GM21367 (cell line): ENCODE measurements around the gene AMN.
"Not testable (repeated sequence)": the region's sequence is repeated elsewhere in the genome, so short reads cannot be mapped to it uniquely, and the experiment has no call there.

Source experiments
- ATAC-seq: cut with Tn5 transposase; IDR thresholded peaks from one replicate; pipeline ENCODE4 v1.9.1; 2021; ENCODE audit not compliant: unreplicated experiment

AMN gene

DNA sequence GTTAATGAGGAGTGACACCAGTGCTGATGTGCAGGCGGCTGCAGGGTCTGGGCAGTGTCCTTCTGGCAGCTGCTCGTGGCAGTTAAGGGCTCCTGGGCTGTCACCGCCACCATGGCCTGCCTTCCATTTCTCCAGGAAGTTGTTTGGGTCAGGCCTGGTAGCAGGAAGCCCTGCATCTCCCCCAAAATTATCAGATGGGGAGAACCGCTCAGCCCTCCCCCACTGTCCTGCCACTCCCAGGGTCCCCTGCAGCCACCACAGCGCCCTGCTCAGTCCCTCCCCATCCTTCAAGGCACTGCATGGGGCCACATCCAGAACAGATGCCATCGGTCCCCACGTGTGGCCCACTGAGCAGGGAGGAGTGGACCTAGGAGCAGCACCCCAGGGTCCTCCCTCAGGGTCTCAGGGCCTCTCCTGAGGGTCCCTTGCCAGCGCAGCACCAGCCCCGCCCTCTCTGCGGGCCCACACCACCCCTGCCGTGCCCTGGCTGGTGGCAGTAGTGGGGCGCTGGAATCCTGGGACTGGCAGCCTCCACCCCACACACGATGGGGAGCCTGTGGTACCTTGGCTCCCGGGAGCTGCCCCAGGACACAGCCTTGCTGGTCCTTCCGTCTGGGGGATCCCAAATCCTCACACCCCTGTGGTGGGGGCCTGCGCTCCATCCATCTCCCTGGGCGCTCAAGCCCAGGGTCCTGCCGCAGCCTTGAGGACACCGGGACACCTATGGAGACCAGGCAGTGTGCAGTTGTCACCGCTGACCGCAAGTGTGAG, 10.3 kb upstream of the AMN start:
- no peak for ATAC-seq

DNA sequence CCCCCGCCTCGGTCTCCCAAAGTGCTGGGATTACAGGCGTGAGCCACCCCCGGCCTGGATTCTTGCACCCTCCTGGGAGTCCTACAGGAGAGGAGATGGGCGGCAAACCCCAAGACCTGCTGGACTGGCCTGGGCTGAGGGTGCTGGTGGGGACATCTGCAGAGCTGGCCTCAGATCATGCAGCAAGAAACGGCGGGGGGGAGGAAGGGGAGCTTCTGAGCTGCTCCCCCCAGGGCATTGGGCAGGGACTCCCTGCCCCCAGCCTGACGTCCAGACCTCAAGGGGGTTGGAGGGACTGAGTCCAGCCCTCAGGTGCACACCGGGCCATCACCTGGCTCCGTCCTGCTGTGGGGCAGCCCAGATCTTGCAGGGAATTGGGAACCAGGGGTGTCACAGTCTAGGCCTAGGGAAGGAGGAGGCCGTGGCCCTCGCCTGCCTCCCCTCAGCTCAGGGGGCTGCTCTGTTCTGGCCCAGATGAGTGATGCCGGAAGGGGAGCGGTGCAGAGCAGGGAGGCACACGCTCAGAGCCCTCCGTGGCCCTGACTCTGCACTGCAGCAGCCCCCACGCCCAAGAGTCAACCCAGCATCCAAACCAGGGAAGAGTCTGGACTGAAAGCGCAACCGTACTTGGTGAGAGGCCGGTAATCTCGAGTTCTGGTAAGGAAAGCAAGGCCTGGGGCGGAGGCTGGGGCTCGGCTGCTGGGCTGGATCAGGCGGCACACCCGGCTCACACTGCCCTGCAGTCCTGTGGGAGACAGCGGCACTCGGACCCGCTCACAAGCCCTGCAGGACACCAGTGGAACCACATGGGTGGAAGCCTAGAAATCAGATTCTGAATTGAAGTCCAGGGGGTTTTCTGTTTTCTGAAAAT, 8.9 kb upstream of the AMN start:
- ATAC-seq, result no peak

DNA sequence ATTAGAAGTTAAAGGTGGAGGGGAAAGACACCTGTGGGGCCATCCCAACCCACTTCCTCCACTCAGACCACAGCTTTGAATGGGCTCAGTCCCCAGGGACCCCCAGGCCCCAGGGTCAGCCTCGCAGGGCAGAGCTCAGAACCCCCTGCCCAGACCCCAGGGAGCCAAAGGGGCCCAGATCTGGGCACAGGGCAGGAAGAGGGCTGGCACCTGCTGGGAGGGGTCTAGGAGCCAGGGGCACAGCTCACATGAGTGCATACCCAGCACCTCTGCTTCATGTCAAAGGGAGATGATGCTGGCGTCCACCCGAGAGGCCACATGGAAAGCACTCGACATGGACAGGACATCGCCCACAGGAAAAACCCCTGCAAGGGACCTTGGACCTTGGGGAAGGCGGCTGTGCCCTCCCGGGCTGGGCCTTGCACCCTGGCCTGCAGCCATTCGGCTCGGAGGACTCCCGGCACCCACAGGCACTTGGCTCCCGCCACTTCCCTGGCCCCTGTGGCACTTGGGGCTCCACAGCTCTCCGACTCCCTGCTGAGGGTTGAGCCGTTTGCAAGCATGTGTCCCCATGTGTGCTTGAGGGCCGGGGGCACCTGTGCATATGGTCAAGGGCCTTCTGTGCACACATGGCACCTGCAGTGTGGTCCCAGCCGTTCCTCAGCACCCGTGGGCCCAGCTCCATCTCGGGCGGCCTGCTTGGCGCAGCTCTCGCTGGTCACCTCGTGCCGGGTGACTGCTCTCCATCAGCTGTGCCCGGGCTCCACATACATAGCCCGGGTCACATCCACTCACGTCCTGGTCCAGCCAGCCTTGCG, 7.8 kb upstream of the AMN start:
- ATAC-seq, result no peak

DNA sequence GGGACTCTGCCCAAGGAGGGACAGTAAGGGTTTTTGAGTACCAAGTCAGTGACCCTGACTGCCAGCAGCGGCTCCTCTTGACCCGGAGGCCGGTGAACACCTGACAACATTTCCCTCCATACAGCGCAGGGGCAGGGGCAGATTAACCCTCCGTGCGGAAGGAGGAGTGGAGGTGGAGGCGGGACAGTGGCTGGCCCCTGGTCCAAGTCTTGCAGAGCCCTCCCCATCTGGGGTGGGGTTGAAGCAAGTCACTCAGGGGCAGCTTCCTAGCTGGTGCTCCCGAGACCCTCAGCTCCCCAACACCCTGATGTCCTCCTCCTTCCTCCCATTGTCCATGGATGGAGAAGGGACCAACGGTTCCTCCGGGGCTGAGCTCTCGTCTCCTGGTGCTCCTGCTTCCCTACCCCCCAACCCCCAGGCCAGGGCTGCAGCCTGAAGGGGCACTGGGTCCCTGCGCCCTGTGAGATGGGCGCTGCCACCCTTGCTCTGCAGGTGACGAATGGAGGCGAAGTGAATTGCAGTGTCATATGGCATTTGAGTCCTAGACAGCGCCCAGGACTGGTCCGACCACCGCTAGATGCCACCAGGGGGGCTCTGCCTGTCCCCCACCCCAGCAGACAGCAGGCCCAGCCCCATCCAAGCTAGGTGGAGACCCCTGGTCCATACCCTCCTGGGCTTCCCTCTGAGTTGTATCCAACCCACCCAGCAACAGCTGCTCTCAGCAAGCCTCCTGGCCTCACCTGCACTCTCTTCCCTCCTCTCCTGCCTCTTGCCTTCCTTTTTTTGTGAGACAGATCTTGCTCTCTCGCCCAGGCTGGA, 7.0 kb upstream of the AMN start:
- ATAC-seq, result no peak

DNA sequence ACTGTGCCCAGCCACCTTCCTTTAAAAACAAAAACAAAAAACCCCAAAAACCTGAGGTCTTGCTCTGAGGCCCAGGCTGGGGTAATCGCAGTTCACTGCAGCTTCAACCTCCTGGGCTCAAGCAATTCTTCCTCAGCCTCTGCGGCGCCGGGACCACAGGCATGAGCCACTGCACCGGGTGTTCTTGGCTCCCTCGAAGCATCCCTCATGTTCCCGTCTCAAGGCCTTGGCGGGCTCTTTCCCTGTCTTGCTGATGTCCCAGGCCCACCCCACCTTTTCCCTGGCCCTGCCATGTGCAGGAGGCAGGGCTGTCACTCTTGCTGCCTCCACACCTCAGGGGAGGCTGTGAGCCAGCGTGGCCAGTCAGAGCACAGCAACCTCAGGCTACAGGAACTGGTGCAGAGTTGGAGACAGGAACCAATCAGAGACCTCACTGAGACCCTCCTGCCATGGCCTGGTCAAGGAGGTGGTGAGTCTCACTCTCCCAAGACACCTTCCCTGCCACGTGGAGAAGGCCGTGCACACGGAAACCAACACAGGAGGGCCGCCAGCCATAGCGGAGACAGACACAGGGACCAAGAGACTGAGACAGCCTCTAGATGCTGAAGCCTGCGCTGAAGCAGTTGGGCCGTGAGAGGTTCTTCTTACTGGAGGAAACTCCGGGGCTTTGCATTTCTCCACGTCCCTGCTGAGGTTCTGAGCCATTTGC, 6.0 kb upstream of the AMN start:
- ATAC-seq, result no peak

DNA sequence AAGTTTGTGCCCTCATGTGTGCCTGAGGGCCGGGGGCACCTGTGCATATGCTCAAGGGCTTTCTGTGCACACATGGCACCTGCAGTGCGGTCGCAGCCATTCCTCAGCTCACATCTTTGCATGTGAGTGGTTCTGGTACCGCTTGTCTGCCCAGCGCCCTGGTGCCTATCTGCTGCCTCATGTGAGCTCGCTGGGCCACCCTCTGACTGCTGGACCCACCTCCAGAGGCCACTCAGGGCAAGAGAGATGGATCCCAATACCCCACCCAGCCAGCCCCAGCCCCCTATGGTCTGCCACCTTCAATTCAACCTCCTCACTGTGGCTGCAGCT, 5.4 kb upstream of the AMN start:
- no peak for ATAC-seq

DNA sequence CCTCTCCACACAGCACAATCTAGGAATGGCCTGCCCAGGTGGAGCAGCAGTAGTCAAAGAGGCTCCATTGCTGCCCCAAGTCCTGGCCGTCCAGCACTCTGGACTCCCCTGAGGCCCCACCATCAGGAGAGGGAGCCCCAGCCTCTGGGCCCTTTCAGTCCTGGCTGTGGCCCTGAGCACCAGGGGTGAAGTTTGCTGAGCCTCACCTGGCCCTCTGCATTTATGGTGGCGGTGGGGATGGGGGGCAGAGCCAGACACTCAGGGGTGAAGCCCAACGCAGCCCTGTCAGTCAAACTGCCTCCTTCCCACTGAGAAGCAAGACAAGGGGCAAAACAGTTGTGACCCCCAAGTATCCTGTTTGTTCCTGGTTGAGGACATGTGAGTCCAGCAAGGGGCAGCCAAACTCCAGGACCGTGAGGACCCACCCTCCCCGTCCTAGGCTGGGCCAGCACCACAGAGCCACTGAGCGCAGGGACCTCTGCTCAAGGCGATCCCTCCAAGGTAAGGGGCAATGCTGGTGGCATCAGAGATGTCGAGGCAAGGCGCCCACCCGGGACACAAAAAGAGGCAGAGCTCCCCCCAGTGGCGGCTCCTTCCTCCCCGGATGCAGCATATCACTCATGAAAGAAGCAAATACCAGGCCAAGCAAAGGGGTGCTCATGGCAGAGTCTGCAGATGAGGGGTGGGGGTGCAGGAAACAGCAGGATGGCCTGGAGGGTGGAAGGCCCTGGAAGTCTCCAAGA, 4.8 kb upstream of the AMN start:
- no peak for ATAC-seq

DNA sequence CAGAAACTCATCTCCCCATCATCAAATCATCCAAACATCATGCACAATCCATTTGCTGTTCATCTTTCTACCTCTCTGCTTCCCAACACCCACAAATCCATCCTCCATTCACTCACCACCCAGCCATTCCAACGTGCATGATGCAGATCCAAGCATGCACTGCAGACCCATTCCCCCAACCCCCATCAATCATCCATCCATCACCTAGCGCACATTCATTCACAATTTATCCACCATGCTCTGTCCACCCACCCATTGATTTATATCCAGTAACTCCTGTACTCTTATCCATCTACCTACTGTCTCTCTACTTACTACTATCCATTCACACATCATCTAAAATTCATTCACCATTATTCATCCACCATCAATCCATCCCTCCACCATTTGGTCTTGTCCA, 4.0 kb upstream of the AMN start:
- no peak for ATAC-seq

DNA sequence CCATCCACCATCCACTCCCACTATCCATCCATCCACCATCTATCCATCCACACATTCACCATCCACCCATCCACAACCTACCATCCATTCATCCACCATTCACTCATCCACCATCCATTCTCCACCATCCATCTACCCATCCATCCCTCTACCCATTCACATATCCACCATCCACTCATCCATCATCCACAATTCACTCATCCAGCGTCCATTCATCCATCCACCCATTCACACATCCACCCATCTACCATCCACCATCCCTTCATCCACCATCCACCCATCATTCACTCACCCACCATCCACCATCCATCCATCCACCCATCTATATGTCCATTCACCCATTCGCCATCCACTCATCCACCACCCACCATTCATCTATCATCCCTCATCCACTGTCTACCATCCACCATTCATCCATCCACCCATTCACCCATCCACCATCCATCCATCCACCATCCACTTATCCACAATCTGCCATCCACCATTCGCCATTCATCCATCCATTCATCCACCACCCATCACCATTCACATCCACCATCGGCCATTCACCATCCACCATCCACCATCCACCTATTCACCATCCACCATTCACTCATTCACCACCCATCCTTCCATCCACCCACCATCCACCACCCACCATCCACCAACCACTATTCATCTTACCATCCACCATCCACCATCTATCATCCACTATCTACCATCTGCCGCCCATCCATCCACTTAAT, 2.0 kb upstream of the AMN start:
- no peak for ATAC-seq

DNA sequence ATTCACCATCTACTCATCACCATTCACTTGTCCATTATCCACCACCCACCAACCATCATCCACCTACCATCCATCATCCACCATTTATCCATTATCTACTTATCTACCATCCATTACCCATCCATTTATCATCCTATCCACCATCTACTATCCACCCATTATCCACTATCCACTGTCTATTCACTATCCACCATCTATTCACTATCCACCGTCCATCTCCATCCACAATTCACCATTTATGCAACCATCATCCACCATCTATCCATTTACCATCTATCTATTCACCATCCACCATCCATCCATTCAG, 1.5 kb upstream of the AMN start:
- no peak for ATAC-seq

DNA sequence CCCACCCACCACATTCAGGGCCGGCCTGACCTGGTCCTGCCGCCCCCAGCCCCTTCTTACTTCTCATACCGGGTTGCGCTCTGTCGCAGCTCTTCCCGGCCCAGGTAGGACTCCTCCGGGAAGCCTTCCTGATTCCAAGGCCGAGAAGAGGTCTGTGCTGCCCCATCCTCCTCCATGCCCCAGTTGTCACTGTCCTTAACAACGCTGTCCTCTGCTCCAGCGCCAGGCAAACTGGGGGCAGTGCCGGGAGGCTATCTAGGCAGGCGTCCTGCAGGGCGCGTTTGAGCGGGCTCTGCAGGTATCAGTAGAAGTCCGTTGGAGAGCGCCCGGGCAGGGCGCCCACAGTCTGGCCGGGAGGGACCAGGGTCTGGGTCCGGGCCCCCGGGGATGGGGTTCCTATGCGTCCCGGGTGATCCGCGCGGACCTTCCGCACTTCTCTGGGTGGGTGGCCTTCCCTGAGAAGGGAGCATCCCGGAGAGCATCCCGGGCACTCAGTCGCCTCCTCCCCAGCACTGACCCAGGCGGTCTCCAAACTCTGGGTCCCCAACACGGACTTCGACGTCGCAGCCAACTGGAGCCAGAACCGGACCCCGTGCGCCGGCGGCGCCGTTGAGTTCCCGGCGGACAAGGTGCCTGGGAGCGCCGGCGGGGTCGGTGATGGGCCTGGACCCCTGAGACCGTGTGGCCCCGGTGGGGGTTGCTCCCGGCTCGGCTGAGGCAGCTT, 900 bp downstream of the AMN start:
- no peak for ATAC-seq

DNA sequence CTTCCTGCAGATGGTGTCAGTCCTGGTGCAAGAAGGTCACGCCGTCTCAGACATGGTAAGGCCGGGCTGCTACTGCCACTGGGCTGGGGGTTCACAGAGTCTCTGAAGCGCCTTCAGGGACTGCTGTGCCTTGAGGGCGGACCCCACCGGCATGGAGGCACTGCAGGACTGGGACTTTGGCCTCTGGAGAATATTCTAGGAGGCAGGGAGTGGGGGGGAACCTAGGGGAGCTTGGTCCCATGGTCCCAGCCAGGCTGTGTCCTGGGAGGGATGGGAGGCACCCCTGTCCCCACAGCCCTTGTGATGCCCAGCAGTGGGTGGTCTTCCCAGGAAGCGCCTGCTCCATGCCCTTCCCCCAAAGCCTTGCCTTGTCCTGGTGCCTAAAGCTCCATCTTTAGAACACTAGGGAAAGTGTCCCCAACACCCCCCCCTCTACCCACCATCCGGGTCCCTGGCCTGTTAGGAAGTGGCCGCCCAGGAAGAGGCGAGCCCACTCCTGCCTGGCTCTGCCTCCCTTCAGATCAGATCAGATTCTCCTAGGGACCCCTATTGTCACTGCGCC, 1.5 kb downstream of the AMN start:
- ATAC-seq, result no peak

DNA sequence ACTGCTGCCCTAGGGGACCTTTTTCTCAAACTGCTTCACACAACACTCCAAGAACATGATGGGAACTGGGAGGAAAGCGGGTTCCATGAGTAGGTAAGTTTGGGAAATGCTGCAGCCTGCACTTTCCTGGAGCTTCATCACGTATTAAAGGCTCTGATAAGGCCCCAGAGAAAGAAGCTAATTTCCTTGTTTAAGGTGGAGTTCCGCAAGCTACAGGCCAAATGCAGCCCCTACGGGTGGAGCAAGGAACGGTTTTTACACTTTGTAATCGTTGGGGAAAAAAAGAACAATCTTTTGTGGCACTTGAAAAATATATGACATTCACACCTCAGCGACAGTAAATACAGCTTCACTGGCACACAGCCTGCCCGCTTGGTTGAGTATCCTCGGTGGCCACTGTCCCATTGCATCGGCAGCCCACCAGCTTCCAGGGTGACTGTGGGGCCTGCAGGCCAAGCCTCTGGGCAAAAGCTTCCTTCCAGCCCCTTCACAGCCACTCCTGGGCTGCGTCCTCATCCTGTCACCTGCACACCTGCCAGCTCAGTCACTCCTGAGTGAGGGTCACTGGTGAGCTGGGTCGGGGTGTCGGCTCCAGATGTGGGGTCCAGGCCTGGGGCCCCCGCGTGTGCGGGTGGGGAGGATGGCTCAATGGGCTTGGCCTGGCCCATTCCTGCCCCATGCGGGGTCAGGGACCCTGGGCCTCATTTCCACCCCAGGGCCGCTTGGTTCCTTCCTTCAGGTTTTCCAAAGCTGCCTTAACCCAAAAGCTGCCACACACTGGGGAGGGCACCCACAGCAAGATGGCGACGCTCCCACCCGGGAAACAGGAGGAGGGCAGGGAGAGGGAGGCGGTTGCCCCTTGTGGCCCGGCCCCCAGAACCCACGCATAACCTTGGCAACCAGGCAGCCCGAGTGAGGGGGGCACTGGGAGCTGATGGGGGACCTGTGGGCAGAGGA, 2.4 kb downstream of the AMN start:
- no peak for ATAC-seq

DNA sequence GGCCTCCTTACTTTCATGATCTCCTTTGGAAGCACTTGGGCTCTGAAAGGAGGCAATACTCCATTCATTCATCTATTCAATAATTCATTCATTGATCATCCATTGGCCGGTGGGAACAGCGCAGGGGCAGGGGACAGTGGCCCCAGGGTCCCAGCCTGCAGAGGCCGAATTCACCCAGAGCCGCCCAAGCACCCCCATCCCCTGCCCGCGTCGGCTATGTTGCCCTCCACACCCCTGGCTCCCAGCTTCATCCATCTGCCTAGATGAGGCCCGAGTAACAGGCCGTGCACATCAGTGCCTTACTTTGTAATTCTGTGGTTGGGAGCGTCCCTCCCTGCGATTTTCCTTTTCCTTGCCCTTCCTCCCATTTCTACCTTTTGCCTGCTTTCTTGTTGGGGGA, 3.2 kb downstream of the AMN start:
- no peak for ATAC-seq

DNA sequence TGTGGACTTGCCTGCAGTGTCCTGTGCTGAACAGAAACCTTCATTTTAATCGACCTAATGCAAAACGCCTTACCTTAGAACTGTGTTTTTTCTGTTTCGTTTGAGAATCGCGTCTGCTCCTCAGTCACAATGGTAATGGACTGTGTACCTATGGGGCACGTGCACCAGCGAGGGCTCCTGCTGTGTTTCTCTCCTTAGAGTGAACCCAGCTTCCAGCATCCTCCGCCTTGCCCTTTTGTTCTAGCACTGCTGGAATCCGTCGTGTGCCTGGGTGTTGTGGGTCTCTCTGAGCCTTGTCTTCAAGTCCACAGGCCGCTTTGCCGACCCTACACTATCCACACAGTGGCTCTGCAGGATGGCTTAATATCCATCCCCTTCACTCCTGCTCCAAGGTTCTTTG, 3.6 kb downstream of the AMN start:
- no peak for ATAC-seq

DNA sequence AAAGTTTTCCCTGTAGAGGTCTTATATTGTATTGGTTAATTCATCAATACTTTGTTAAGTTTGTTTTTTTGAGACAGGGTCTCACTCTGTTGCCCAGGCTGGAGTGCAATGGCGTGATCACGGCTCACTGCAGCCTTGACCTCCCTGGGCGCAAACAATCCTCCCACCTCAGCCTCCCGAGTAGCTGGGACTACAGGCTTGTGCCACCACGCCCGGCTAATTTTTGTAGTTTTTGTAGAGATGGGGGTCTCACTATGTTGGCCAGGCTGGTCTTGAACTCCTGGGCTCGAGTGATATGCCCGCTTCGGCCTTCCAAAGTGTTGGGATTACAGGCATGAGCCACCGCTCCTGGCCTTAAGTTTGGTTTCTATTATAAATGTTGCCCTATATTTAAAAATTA, 4.4 kb downstream of the AMN start:
- ATAC-seq, result not testable (repeated sequence)

DNA sequence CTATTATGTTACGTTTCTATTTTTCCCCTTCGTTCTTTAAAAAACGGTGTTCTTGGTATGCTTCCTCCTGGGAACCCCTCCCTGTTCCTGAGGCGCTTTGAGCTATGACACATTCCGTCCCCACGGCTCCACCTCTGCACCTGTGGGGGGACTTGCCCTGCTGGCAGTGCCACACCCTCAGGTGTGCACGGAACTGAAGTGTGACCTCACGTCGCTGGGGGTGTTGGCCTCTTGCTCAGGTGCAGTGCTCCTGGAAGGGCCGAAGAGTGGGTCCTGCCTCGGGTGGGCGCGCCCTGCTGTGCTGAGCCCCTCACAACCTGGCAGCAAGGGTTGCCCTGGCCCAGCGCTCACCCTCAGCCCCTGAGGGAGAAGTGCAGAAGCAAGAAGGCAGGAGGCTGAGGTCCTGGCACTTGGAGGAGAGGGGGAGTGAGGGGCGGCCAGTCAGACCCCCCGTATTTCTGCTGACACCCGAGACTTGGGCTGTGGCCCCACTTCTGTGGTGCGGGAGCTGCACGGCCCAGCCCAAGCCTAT, 4.9 kb downstream of the AMN start:
- ATAC-seq, result no peak
